Measurements from ENCODE around the gene PARP8. TPM values are rescaled to one million over a fixed set of nuclear protein-coding genes. Genes with fewer than 3 reads are reported as not detected.

Gene PARP8
- total RNA-seq, 3 donors from 2014 or later (not counting 1 experiment from before 2014, with no cell fraction given) = 359 to 395 (median 372) TPM

GRCh38 chr5:50846261-50846660, 179.8 kb downstream of the PARP8 start:
- H3K9me3 ChIP-seq (ENCODE audit: control insufficient read depth, insufficient read depth, low read length) = no peaks in the 10 kb centered on the region
- H3K27me3 ChIP-seq (ENCODE audit: control insufficient read depth, insufficient read depth, low read length) = no peaks in the 10 kb centered on the region

GRCh38 chr5:50849554-50849953, 183.1 kb downstream of the PARP8 start:
- intact Hi-C loops (cut with micrococcal nuclease) = no loop called here
- no peak for ATAC-seq
- 97% methylated on average over 3 of the region's 3 CpGs for WGBS (ENCODE audit: insufficient coverage)

More at GRCh38 chr5:50846261-50846660, 179.8 kb downstream of the PARP8 start:
- Histone ChIP-seq H3K27ac (ENCODE audit: low read length) (no peak overlapping the region), H3K4me3 (ENCODE audit: low read length) (no peak overlapping the region), H3K36me3 (ENCODE audit: control insufficient read depth, insufficient read depth, low read length) (peaks cover 39% of the 10 kb centered on the region), H3K4me1 (ENCODE audit: control insufficient read depth, insufficient read depth, low read length) (no peaks in the 10 kb centered on the region)
- peaks cover 0 to 3% of the 10 kb centered on the region in 2 donors for H3K4me1 Mint-ChIP-seq
- ATAC-seq (no peak), DNase-seq (no peak)
- intact Hi-C loops (cut with micrococcal nuclease) = no loop called here
- no peak overlapping the region for H3K27ac Mint-ChIP-seq
- WGBS (ENCODE audit: insufficient coverage) = 95% methylated on average over 2 of the region's 2 CpGs
- H3K27me3 Mint-ChIP-seq (ENCODE audit: low read depth in 2 of 2) = no peaks in the 10 kb centered on the region
- TF ChIP-seq, protein P1, sequence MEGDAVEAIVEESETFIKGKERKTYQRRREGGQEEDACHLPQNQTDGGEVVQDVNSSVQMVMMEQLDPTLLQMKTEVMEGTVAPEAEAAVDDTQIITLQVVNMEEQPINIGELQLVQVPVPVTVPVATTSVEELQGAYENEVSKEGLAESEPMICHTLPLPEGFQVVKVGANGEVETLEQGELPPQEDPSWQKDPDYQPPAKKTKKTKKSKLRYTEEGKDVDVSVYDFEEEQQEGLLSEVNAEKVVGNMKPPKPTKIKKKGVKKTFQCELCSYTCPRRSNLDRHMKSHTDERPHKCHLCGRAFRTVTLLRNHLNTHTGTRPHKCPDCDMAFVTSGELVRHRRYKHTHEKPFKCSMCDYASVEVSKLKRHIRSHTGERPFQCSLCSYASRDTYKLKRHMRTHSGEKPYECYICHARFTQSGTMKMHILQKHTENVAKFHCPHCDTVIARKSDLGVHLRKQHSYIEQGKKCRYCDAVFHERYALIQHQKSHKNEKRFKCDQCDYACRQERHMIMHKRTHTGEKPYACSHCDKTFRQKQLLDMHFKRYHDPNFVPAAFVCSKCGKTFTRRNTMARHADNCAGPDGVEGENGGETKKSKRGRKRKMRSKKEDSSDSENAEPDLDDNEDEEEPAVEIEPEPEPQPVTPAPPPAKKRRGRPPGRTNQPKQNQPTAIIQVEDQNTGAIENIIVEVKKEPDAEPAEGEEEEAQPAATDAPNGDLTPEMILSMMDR (IDR thresholded peaks at IDR 0.05) = no peak
- peaks cover 6% of the 10 kb centered on the region for H3K36me3 Mint-ChIP-seq
- H3K4me3 Mint-ChIP-seq = no peak overlapping the region
- H3K9me3 Mint-ChIP-seq = no peaks in the 10 kb centered on the region

DNA sequence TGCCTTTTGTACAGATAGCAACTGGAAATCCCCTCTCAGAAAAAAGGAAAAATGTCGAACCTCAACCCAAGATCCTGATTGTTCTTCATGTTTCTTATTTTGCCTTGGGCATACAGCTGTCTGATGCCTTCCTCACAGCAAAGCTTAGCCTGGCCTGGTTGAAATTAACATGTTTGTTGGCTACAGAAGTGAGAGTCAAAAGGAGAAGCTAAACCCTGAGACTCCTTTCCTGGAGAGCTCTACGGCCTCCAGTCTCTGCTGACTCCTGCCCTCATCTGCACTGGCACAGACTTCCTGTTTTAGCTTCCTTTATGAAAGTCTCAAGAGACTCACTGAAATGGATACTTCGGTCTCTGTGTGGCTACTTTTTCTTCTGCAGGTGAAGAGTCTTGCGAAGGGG, 186.7 kb downstream of the PARP8 start:
- Mint-ChIP-seq H3K27me3 (ENCODE audit: low read depth in 2 of 2) (no peaks in the 10 kb centered on the region), H3K27ac (peak overlapping the region; percentile 29 to 30), H3K9me3 (no peaks in the 10 kb centered on the region), H3K4me1 (peaks cover 18 to 30% of the 10 kb centered on the region in 2 donors), H3K4me3 (no peak overlapping the region), H3K36me3 (no peaks in the 10 kb centered on the region)
- TF ChIP-seq, protein P1 (IDR thresholded peaks at IDR 0.05) = no peak
- H3K27me3 ChIP-seq (ENCODE audit: control insufficient read depth, insufficient read depth, low read length) = no peaks in the 10 kb centered on the region
- H3K9me3 ChIP-seq (ENCODE audit: control insufficient read depth, insufficient read depth, low read length) = no peaks in the 10 kb centered on the region
- DNase-seq (peak in 1 of 2 donors; percentile 7), ATAC-seq (peak in 2 of 3 donors; percentile 45 to 57)
- H3K4me1 ChIP-seq (ENCODE audit: control insufficient read depth, insufficient read depth, low read length) = peaks cover 9% of the 10 kb centered on the region
- no peaks in the 10 kb centered on the region for H3K36me3 ChIP-seq (ENCODE audit: control insufficient read depth, insufficient read depth, low read length)
- no peak overlapping the region for H3K4me3 ChIP-seq (ENCODE audit: low read length)
- 37% methylated on average over 4 of the region's 4 CpGs for WGBS (ENCODE audit: insufficient coverage)
- no peak overlapping the region for H3K27ac ChIP-seq (ENCODE audit: low read length)
- intact Hi-C loops (cut with micrococcal nuclease) = no loop called here

More at GRCh38 chr5:50849554-50849953, 183.1 kb downstream of the PARP8 start:
- Histone ChIP-seq H3K36me3 (ENCODE audit: control insufficient read depth, insufficient read depth, low read length) (peaks cover 8% of the 10 kb centered on the region), H3K4me1 (ENCODE audit: control insufficient read depth, insufficient read depth, low read length) (peaks cover 7% of the 10 kb centered on the region), H3K27ac (ENCODE audit: low read length) (no peak overlapping the region), H3K27me3 (ENCODE audit: control insufficient read depth, insufficient read depth, low read length) (no peaks in the 10 kb centered on the region), H3K9me3 (ENCODE audit: control insufficient read depth, insufficient read depth, low read length) (no peaks in the 10 kb centered on the region), H3K4me3 (ENCODE audit: low read length) (no peak overlapping the region)
- peaks cover 6 to 17% of the 10 kb centered on the region in 2 donors for H3K4me1 Mint-ChIP-seq
- H3K9me3 Mint-ChIP-seq = no peaks in the 10 kb centered on the region
- H3K4me3 Mint-ChIP-seq = no peak overlapping the region
- DNase-seq = no peak
- H3K27ac Mint-ChIP-seq = no peak overlapping the region
- TF ChIP-seq, protein P1 (IDR thresholded peaks at IDR 0.05) = no peak
- H3K27me3 Mint-ChIP-seq (ENCODE audit: low read depth in 2 of 2) = no peaks in the 10 kb centered on the region
- H3K36me3 Mint-ChIP-seq = peaks cover 6% of the 10 kb centered on the region

DNA sequence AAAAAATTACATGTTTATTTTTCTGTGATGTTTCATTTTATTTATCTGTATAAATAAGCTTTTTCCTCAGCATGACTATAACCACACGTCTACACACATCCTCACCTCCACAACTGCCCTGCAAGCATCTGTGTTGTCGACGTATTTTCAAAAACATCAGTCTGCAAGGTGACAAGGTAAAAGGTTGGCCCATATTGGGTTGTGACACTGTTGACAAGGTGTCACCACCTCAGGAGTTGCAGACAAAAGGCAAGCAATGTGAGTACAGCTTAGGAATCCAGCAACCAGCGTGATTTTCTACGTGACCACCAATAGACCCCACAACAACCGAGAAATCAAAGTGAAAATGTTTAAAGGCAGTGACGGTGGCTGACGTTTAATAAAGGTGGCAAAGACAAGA, 187.6 kb downstream of the PARP8 start:
- no peaks in the 10 kb centered on the region for H3K36me3 Mint-ChIP-seq
- Histone ChIP-seq H3K27ac (ENCODE audit: low read length) (no peak overlapping the region), H3K36me3 (ENCODE audit: control insufficient read depth, insufficient read depth, low read length) (no peaks in the 10 kb centered on the region), H3K4me1 (ENCODE audit: control insufficient read depth, insufficient read depth, low read length) (peaks cover 9% of the 10 kb centered on the region), H3K4me3 (ENCODE audit: low read length) (no peak overlapping the region), H3K27me3 (ENCODE audit: control insufficient read depth, insufficient read depth, low read length) (no peaks in the 10 kb centered on the region), H3K9me3 (ENCODE audit: control insufficient read depth, insufficient read depth, low read length) (no peaks in the 10 kb centered on the region)
- no peak for DNase-seq
- ATAC-seq = no peak
- intact Hi-C loops (cut with micrococcal nuclease) = no loop called here
- peaks cover 18 to 30% of the 10 kb centered on the region in 2 donors for H3K4me1 Mint-ChIP-seq
- H3K9me3 Mint-ChIP-seq = no peaks in the 10 kb centered on the region
- TF ChIP-seq, protein P1 (IDR thresholded peaks at IDR 0.05) = no peak
- 96% methylated on average over 8 of the region's 8 CpGs for WGBS (ENCODE audit: insufficient coverage)
- H3K4me3 Mint-ChIP-seq = no peak overlapping the region
- H3K27me3 Mint-ChIP-seq (ENCODE audit: low read depth in 2 of 2) = no peaks in the 10 kb centered on the region
- no peak overlapping the region for H3K27ac Mint-ChIP-seq

Measured in natural killer cell (primary cell).